EL (cell line): ENCODE results near the gene CLPSL1.
A peak's percentile ranks its signal among the peaks of the same experiment; 100 is the strongest.

Experiments
- DNase-seq: peaks from one replicate; pipeline ENCODE4 v3.0.0-alpha.2; 2016

CLPSL1 gene

DNA sequence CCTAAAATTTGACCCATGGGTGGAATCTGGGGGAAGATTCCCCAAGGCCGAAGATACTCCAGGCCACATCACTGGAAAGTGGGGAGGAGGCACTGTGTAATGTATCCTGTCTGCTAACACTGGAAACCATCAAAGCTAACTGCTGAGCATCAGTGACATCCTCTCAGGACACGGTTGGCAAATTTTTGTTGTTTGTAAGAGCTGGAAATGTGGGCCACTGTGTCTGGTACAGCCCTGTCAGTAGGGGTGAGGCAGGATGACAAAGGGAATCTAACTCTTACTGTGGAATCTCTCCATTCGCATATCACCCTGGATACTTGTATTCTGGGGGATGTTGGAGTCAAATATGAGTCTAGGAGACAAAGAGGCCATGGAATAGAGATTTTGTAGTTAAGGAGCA lies 21.4 kb upstream of the CLPSL1 start:
- DNase-seq, result no peak

DNA sequence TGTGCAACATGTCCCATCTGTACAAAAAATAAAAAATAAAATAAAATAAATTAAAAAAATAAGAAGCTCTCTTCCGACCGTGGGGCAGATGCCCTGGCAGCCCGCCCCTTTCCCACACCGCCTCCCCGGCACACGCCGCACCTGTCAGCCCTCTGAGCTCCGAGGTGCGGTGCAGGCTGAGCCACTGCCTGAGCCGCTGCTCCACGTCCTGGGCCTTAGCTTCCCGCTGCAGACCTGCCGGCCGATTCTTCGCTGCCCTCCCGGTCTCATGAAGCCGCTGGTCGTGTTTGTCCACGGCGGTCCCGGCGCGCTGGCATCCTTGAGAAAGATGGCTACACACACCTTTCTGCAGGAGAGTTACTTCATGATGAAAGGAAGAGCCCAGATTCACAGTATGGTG lies 15.1 kb upstream of the CLPSL1 start:
- no peak for DNase-seq

DNA sequence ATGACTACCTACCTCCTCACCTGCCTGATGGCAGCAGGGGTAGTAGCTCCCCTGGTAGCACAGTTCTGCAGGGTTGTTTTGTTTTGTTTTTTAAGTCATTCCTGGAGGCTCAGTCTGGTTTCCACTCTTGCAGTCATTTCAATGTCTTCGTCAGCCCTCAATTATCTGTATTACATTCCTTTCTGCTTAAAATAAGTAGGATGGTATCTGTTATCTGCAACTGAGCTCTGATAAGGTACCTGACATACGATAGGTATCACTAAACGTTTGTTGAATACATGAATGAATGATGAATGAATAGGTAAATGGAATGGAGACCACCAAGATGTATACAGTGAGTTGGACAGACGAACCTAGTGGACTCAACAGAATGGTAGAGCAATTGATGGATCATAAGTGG lies 11.6 kb upstream of the CLPSL1 start:
- DNase-seq, result no peak

DNA sequence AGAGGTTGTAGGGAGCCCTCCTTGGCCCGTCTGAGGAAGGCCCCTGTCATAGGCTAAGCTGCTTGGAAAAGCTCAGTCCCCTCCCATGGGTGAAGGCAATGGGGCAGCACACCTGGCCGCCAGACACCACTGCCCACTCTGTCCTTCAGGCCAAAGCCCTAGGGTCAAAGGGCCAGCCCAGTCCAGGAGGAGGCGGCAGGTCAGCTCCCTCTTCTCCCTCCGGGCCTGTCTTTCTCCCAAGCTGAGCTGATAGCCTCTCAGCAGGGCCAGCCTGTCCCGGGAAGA lies 9.5 kb upstream of the CLPSL1 start:
- DNase-seq, result no peak

DNA sequence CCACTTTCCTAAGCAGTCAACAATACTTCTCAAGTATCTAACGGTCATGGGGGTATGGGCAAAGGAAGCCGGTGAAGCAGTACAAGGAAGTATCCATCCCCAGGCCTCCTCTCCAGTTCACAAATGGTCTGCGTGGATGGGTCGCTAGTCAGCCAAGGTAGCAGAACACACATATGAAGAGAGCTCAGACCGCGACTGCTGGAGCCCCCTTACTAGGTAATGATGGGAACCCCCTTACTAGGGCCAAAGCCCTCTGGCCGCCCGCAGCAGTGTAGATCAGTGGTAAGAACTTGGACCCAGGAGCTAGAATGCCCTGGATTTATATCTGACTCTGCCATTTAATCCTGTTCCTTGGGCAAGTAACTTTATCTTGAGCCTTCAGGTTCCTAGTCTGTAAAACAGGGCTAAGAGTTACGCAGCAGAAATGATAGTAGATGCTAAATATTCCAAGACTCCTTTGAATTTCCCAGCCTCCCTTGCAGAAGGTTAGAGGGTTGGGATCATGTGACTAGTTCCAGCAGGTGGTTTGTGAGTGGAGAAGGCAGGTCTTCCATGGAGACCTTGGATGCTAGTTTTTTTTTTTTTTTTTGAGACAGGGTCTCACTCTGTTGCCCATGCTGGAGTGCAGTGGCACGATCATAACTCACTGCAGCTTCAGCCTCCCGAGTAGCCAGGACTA lies 6.6 kb upstream of the CLPSL1 start:
- no peak for DNase-seq

DNA sequence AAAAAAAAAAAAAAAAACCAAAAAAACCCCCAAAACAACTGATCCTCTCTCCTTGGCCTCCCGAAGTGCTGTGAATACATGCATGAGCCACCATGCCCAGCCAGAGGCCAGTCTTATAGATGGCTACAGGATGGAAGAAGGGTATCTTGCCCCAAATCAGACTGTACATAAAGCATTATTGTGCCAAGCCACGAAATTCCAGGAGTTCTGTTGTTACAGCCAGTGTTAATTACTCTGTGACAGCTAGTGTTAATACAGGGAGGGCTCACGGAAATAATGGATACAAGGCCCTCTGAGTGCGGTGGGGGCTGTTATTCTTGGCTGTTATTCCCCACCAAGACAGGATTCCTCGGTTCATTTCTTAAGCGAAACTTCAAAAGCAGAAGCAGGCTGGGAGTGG lies 5.8 kb upstream of the CLPSL1 start:
- DNase-seq, result no peak

DNA sequence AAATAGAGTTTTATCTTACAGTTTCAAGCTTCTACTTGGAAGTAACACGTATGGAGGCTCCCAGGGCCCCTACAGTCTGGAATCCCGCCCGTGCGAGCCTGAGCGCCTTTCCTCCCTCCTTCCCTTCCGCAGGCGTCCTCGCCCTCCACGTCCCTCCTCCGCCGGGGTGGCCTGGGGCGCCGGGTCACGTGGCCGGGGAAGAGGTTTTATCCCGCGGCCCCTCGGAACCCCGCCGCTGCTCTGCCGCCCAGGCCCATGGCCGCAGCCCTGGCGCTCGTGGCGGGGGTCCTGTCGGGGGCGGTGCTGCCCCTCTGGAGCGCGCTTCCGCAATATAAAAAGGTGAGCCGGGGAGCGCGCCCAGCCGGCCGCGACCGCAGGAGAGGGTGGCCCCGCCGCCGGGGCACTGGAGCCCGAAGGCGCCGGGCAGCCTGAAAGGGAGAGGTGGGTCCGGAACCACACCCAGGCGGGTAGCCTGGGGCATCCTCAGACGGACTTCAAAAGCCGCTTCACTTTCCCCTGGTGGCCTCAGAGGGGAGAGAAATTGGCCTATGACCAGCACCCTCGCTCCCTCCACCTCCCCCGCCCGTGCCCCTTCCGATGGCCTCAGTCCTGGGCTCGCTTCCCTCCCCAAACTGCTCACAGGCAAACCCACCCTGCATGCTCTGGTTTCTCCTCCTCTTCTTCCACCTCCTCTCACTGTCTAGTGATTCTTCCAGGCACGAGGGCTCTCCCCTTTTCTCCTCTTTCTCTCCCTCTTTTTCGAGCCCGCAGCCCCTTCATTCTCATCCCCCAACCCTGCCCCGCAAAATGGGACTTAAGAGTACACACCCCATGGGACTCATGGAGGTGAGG lies 4.2 kb upstream of the CLPSL1 start, which contains the start of gene CLPSL2:
Gene CLPSL2 (plus strand): TSS at position 235 of the 852 bp plus-strand sequence. CDS start 21 bp downstream, at position 256.
- peak; percentile 23 for DNase-seq

DNA sequence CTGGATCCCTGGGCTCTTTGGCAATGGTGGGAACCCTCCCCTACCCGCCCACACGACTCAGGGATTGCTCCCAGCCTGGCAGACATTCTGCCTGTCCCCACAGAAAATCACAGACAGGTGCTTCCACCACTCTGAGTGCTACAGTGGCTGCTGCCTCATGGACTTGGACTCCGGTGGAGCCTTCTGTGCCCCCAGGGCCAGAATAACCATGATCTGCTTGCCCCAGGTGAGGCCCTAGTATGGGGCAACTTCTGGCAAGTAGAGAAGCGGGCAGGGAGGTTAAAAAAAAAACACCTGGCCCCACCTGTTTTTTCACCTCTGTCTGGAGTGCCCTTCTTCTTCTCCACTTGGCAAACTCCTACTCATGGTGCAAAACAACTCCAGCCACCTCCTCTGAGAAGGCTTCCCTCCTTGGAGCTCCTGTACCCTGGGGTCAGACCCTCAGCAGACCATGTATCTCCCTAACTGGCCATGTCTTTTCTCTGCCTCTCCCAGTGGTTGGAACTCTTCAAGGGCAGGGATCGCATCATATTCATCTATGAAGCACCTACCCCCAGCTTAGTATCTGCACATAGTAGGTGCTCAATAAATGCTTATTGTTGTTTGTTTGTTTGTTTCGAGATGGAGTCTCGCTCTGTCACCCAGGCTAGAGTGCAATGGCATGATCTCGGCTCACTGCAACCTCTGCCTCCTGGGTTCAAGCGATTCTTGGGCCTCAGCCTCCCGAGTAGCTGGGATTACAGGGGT lies 3.3 kb upstream of the CLPSL1 start:
- no peak for DNase-seq

DNA sequence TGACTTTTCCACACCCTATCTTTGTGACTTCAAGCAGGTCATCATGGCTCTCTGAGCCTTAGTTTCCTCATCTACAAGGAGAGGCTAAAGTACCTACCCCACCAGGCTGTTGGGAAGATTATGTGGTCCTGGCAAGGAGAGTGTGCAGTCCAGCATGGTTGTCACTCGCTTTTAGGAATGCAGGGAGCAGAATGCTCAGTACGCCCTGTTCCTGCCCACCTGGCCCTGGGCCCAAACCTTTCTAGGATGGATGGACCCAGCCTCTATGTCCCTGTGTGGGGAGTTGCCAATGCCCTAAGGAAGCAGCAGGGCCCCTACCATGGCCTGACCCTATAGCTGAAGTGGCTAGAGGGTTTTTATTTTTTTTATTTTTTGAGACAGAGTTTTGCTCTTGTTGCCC lies 2.4 kb upstream of the CLPSL1 start:
- DNase-seq, result no peak

DNA sequence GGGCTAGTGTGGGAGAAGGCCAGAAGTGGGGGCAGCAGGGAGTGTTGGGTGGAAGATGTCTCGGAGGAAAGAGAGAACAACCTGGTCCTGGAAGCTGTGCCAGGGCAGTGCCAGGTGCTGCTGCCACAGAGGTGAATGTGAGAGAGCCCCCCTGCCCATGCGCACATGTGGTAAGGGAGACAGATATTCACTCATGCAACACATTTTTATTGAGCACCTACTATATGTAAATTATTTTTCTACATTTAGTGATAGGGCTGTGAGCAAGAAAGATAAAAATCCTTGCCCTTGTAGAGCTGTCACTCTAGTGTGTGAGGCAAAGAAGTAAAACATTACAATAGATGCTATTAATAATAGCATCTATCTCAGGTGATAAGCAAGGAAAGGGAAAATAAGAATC lies 471 bp downstream of the CLPSL1 start:
- DNase-seq, result no peak

DNA sequence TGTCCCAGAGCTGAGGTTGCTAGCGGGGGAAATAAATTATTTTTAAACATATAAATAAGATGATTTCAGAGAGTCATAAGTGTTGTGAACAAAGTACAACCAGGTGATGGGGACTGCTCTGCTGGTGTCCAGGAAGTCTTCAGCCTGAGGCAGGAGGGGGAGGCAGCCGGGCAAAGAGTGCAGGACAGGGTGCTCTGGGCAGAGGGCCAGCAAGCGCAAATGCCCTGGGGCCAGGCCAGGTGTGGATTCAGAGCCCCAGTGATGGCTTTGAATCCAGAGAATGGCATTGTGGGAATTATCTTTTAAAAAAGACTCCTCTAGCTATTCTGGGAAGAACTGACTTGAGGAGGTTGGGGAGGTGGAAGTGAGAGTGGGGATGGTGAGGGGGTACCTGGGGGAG lies 1.6 kb downstream of the CLPSL1 start:
- no peak for DNase-seq

DNA sequence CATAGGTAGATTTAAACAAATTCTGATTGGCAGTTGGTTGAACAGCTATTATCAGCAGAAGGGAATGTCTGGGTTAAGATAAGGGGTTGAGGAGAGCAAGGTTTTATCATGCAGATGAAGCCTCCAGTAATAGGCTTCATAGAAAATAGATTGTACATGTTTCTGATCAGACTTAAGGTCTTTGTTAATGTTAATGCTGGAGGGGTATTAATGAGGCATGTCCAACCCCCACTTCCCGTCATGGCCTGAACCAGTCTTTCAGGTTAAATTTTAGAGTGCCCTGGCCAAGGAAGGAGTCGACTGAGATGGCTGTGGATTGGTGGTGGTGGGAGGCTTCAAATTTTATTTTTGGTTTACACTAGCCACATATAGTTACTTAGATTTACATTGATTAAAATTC lies 3.4 kb downstream of the CLPSL1 start:
- no peak for DNase-seq

DNA sequence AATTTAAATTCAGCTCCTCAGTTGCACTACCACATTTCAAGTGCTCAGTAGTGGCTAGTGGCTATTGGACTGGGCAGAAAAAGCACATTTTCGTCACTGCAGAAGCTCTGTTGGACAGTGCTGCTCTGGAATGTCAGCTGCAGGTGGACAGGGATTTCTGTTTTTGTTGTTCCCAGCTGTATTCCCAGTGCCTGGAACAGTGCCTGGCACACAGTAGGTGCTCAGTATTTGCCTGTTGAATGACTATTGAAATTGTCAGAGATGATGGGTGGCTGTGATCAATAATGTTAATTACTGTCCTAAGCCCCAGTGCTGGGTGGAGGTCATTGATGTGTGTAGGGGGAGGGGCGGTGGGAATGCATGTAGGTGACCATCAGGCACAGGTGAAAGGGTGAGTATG lies 5.5 kb downstream of the CLPSL1 start:
- no peak for DNase-seq

DNA sequence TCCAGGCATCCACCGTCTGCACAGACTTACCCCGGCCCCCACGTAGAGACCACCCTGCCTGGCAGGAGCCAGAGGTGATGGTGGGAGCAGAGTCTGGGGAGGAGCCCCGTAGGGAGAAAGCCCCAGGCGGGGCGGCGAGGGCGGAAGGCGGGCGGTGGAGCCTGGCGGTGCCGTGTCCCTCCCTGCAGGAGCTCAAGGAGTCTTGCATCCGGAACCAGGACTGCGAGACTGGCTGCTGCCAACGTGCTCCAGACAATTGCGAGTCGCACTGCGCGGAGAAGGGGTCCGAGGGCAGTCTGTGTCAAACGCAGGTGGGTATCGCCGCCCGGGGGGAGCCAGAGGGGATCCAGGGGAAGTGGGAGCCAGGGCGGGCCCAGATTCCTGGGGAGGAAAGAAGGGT lies 6.0 kb downstream of the CLPSL1 start:
- DNase-seq, result no peak

DNA sequence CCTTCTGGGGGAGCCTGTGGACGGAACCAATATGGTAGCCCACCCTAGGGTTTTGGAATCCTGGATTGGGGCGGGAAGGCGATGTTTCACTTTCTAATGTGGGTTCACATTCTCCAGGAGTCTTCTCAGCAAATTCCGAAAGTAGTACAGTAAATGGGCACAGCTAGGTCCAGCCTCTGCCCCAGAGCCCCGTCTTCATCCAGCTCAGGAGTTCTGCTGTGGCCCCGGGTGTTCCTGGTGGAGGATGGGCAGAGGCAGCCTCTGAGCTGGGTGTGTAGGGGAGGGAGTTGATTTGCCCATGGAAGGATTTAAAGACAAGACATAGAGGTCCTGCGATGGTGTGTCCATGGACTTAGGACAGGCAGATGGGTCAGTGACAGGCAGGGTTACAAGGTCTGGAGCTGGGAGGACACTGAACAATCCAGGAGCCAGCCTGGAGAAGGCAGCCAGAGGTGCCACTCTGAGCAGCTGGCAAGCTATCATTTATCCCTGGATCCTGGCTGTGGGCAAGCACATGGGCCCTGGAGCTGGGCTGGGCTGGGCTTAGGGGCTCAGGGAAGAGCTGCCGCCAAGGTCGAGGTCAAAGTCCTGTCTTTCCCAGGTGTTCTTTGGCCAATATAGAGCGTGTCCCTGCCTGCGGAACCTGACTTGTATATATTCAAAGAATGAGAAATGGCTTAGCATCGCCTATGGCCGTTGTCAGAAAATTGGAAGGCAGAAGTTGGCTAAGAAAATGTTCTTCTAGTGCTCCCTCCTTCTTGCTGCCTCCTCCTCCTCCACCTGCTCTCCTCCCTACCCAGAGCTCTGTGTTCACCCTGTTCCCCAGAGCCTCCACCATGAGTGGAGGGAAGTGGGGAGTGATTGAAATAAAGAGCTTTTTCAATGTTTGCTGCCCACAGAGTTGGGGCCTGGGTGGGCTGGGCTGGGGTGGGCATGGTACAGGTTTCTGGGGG lies 6.7 kb downstream of the CLPSL1 start:
- no peak for DNase-seq

DNA sequence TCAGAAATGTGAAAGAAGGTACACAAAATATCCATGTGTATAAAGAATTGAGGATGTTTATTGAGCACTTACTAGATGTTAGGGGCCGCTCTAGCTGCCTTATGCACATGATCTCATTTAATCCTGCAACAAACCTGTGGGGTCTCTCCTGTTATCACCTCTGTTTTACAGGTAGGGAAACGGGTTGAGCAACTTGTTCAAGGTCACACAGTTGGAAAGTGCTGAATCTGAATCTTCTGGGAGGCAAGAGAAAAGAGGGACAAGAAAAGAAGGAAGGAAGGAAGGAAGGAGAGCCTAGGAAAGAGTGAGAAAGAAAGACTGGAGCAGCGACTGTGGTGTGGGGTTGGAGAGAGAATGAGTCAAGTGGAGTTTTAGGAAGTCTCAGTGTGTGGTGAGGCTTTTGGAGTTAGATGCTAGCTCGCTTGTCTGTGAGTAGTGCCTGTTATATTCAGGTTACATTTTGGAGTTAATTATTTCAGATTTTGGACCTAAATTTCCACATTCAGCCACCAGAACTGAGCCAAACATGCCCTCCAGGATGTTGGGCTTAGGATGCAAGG lies 7.7 kb downstream of the CLPSL1 start:
- no peak for DNase-seq

DNA sequence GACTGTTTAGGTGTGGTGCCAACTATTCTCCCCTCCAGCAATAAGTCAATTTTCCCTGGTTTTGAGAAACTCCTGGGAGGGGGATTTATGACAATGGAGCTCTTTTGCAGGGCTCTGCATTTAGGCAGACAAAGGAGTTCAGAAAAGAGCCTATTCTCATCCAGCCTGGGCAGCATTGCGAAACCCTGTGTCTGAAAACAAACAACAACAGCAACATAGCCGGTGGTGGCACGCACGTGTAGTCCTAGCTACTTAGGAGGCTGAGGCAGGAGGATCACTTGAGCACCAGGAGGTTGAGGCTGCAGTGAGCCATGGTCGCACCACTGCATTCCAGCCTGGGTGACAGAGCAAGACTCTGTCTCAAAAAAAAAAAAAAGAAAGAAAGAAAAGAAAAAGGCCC lies 9.9 kb downstream of the CLPSL1 start:
- DNase-seq, result no peak

DNA sequence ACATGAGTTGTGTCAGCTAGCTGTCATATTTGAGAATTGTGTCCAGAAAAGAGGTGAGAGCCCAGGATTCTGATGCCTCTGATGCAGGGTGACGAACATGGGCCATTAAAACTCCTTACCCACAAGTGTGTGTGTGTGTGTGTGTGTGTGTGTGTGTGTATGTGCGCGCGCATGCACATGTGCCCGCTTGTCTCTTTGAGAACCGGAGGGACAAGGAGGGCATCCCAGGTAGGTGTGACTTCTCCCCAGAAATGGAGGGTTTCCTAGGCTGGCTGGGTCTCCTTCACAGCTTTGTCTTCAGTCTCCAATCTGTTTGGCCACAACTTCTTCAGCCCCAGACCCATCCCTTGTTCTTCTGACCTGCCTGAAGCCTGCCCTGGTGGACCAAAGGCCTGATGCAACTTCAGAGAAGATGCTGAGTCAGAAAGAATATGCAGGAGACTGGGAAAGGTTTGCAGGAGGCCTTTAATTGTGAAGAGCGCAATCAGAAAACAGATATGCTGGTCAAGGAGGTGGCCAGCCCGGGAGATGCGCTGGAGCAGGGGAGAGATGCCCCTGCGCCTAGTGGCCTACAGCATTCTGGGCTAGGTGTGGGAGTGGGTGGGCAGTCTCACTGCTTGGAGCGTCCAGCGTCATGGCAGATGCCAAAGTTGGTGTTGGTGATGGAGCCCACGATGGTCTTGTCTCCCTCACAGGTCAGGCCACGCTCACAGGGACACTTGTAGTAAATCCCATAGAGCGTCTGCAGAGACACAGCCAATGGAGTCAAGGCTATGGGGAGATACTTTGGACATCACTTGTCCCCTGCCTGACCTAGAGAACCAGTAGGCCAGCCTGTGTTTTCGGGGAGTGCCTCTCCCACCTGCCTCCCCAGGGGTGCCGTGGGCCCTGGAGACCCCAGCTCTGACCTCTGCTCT lies 14.0 kb downstream of the CLPSL1 start:
- no peak for DNase-seq

DNA sequence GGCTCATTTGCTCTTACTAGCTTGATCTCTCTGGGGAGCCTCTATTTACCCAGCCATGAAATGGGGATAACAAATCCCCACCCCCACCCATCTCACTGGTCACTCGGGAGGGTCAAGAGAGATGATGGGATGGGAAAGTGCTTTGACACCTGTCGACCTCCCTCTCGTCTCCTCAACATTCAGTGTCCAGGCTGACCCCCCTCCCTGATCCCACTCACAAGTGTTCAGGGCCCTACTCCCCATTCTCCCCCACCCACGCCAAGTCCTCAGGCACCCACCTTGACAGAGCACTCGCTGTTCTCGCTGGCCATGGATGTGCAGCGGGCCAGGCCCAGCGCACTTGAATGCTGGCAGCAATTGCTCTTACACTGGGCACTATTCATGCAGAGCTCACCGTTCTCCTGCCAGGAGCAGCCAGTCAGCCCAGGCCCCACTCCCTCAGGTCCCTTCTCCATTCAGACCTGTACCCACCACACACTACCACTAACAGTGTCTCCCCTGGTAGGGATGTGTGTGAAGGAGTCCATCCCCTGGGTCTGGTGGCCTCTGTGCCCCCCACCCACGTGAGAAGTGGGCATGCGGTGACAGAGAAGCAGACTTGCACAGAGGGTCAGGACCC lies 14.7 kb downstream of the CLPSL1 start:
- DNase-seq, result no peak

DNA sequence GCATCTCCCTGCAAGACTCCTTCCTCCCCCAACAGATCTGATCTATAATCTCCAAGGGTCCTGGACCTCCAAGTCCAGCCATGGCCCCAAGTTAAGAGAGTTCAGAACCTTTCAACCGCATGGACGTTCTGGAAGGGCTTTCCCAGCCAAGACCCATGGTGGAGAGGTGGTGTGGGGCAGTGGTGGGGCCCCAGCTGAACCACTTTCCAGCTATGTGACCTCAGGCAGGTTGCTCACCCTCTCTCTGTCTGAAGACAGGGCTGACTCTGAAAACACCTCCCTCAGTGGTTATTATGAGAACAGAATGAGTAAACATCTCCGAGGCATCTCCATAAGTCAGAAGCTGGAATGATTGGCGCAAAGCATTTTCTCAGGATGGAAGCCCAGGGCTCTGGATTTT lies 15.4 kb downstream of the CLPSL1 start:
- DNase-seq, result no peak
